Adrenal gland (tissue), 12 donors: ENCODE data around the gene APOBEC2. TPM values are rescaled to one million over a fixed set of nuclear protein-coding genes. Genes with fewer than 3 reads are reported as not detected.

Experiments
- DNase-seq, 7 donors: peaks; one replicate each; pipeline ENCODE4 v3.0.0-alpha.2; 2019 to 2020
- H3K27ac ChIP-seq, 5 donors: fragments of 200-600 bp; sonication (generic) in 4 of 5; 1 replicate in 3 of 5; 2 replicates in 2 of 5; pipeline versions ENCODE4 v1.5.1 to v1.8.0; 2016 to 2020; ENCODE audit warnings: mild to moderate bottlenecking in 1 of 5
- H3K27me3 ChIP-seq: fragments of 200-600 bp; 2 replicates; pipeline ENCODE4 v1.8.0; 2021
- H3K36me3 ChIP-seq, 2 donors: fragments of 200-600 bp; replicated peaks in 1 of 2; 1 replicate in 1 of 2; 2 replicates in 1 of 2; pipeline versions ENCODE4 v1.5.1 to v1.8.0; 2018 to 2022
- H3K4me1 ChIP-seq, 2 donors: fragments of 200-600 bp; replicated peaks in 1 of 2; 1 replicate in 1 of 2; 2 replicates in 1 of 2; pipeline versions ENCODE4 v1.5.1 to v1.8.0; 2018 to 2021
- H3K4me3 ChIP-seq, 4 donors: fragments of 200-600 bp; sonication (generic) in 3 of 4; one replicate each; pipeline ENCODE4 v1.5.1; 2016 to 2018
- H3K9me3 ChIP-seq, 3 donors: fragments of 200-600 bp; sonication (generic) in 1 of 3; replicated peaks in 1 of 3; 1 replicate in 2 of 3; 2 replicates in 1 of 3; pipeline versions ENCODE4 v1.5.1 to v1.8.0; 2016 to 2021
- CTCF ChIP-seq, 6 experiments: fragments of 450-650 bp in 4 of 6; fragments of 200-600 bp in 2 of 6; sonication (generic) in 1 of 6; IDR thresholded peaks; 1 replicate in 5 of 6; 2 replicates in 1 of 6; pipeline versions ENCODE4 v1.5.1 to v1.8.0; 2016 to 2021; ENCODE audit warnings: antibody characterized with exemption in 6 of 6, mild to moderate bottlenecking in 2 of 6, moderate library complexity in 1 of 6
- POLR2A ChIP-seq, 2 donors: fragments of 450-650 bp; IDR thresholded peaks; one replicate each; pipeline ENCODE4 v1.6.1; 2017; ENCODE audit warnings: antibody characterized with exemption in 2 of 2, mild to moderate bottlenecking in 2 of 2, moderate library complexity in 1 of 2
- WGBS, 4 donors: extraction: QIAGEN DNeasy Blood & Tissue Kit in 2 of 4; methylation state at CpG; one replicate each; pipeline versions ENCODE4 v1.1.5 to v1.1.7; 2013 to 2017; 5-methylcytosine and 5-hydroxymethylcytosine counted together
- intact Hi-C, 2 donors: fragments of 100-400 bp; cut with DNase I; formaldehyde crosslinking; loops; one replicate each; pipeline versions ENCODE4 v1.14.1 to v1.15.0; 2022 to 2023
- polyA plus RNA-seq, 3 donors: library from polyadenylated mRNA; stranded (reverse); fragments of 200-250 nt in 2 of 3; fragments of 350-450 nt in 1 of 3; fragmentation: Illumina TruSeq in 1 of 3; extraction: RNeasy Lipid Tissue Mini Kit (QIAGEN cat#74804) in 1 of 3; gene quantifications; one replicate each; pipeline ENCODE4 v1.2.3, GENCODE V29; 2013 to 2014
- total RNA-seq, 9 donors: library from RNA; depleted of rRNA in 4 of 9; stranded (reverse); fragments of >200 nt in 4 of 9; fragments of 120-200 nt in 1 of 9; fragmentation: NEBNext Ultra II Directional in 1 of 9; extraction: Animal tissue kit (Norgen Biotek cat#: 25700) in 1 of 9; gene quantifications; one replicate each; pipeline versions ENCODE4 v1.1.0 to v1.2.4, GENCODE V29; 2013 to 2023
- donor health status: healthy with polysubstance abuse.
- donor health status: Bipolar disorder and iron deficiency.
- donor health status: DM: yes; HTN: yes; CAD: no.
- donor health status: DM: no; HTN: no; CAD: no.
- donor health status: DM: no; HTN: no; CAD: no.
- donor health status: DM: yes; HTN: yes; CAD: no.

The APOBEC2 gene
- total and polyA plus RNA-seq, 12 donors, result 0.28 to 3.7 (median 1.0) TPM; not detected in 3

GRCh38 chr6:41040101-41040939 is 12.7 kb upstream of the APOBEC2 start:
- TF ChIP-seq POLR2A (IDR thresholded peaks at IDR 0.05), result no peak
- no peak for TF ChIP-seq CTCF (IDR thresholded peaks at IDR 0.05)
- 64 to 81% (median 70%) methylated on average over 6 of the region's 6 CpGs for WGBS, 4 donors
- Histone ChIP-seq H3K4me1 (no peaks in the 10 kb centered on the region), H3K9me3 (no peaks in the 10 kb centered on the region), H3K27me3 (no peaks in the 10 kb centered on the region), H3K27ac (no peak overlapping the region), H3K36me3 (no peaks in the 10 kb centered on the region), H3K4me3 (no peak overlapping the region)
- peak in 5 of 7 donors; percentile 26 to 60 (median 33) for DNase-seq
- intact Hi-C loops, result no loop called here

DNA sequence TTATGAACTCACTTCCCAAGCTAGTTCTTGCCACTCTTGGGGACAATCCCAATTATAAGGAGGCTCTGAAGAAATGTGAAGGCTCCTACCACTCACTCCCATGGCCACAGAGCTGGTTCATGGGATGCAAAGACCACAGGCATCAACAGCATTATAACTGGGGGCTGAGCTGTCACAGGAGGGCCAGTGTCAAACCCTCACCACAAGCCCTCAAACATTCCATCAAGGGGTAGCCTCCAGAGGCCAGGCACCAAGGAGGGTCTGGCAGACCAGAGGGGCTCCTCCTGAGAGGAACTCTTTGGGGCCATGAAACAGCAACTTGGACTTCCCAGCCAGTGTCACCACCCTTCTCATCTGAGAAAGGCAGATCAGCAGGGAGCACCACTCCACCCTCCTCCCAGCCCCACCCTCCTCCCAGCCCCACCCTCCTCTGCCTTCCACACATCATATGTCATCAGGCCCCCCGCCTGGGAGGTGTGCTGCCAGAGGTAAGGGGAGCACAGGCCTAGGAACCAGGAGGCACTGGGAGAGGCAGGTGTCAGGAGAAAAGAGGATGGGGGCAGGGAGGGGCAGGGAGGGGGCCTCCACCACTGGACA is 12.0 kb upstream of the APOBEC2 start:
- Histone ChIP-seq H3K27ac (no peak overlapping the region), H3K36me3 (no peaks in the 10 kb centered on the region), H3K4me3 (no peak overlapping the region), H3K4me1 (no peaks in the 10 kb centered on the region), H3K9me3 (no peaks in the 10 kb centered on the region), H3K27me3 (no peaks in the 10 kb centered on the region)
- no peak for DNase-seq
- TF ChIP-seq CTCF (IDR thresholded peaks at IDR 0.05) (no peak), POLR2A (IDR thresholded peaks at IDR 0.05) (no peak)
- WGBS, 4 donors, result 74 to 100% (median 80%) methylated on average over 1 of the region's 1 CpG
- intact Hi-C loops, result no loop called here

DNA sequence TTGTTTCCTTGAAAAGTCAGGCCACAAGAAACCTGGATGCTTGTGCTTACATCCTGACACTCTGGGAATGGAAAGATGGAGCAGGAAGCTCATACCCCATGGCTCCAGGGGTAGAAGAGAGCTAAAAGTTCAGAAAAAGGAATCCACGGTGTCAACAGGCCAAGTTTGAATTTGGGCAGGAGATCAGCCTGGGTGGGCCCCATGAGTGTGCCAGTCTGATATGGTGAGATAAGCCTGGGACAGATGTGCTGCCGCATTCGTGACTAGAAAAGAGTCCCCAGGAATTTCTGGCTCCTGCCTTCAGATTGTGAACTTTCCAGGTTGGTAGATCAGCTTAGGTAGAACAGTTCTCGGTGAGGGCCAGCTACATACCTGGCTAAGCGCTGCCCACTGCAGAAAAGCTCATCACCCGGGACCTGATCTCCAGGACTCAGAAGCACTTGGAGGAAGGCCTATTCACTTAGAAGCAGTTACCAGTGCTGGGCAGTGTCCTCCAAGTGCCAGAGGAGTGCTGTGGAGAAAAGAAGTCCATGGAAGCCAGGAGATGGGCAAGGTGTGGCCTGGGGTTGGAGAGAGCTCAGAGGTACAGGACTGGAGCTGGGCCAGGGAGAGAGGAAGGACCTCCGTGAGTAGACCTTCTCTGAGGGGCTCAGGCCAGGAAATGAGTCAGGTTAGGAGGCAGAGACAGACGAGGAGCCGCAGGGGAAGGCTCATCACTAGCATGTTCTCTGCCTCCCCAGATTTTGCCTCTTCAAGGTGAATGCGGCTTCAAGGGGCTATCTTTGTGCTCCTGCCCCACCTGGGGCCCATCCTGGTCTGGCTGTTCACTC is 10.6 kb upstream of the APOBEC2 start, which contains the start of gene TSPO2:
Gene TSPO2 (plus strand): TSS at position 242 of the 830 bp plus-strand sequence. CDS start 519 bp downstream, at position 761.
- H3K9me3 ChIP-seq, result no peaks in the 10 kb centered on the region
- no peaks in the 10 kb centered on the region for H3K36me3 ChIP-seq
- no peak for DNase-seq
- WGBS, 4 donors, result 93 to 95% (median 93%) methylated on average over 9 to 10 of the region's 10 CpGs
- no peaks in the 10 kb centered on the region for H3K27me3 ChIP-seq
- intact Hi-C loops, result no loop called here
- H3K4me1 ChIP-seq, result no peaks in the 10 kb centered on the region
- no peak within 1 kb of the TSS for H3K4me3 ChIP-seq
- H3K27ac ChIP-seq, result no peak within 1 kb of the TSS
- no peak for TF ChIP-seq CTCF (IDR thresholded peaks at IDR 0.05)

GRCh38 chr6:41043151-41043550 is 9.9 kb upstream of the APOBEC2 start:
- H3K36me3 ChIP-seq, result no peaks in the 10 kb centered on the region
- intact Hi-C loops, result no loop called here
- H3K4me3 ChIP-seq, result no peak overlapping the region
- DNase-seq, result no peak
- no peaks in the 10 kb centered on the region for H3K27me3 ChIP-seq
- 88 to 96% (median 93%) methylated on average over 3 of the region's 3 CpGs for WGBS, 4 donors
- no peak overlapping the region for H3K27ac ChIP-seq
- H3K4me1 ChIP-seq, result no peaks in the 10 kb centered on the region
- no peak for TF ChIP-seq CTCF (IDR thresholded peaks at IDR 0.05)
- no peak for TF ChIP-seq POLR2A (IDR thresholded peaks at IDR 0.05)
- H3K9me3 ChIP-seq, result no peaks in the 10 kb centered on the region
